EL (cell line): Measurements from ENCODE around the gene ZNF253.
"Not testable (repeated sequence)": the region's sequence is repeated elsewhere in the genome, so short reads cannot be mapped to it uniquely, and the experiment has no call there.

ENCODE experiments used
- DNase-seq: peaks from one replicate; pipeline ENCODE4 v3.0.0-alpha.2; 2016

ZNF253 gene

DNA sequence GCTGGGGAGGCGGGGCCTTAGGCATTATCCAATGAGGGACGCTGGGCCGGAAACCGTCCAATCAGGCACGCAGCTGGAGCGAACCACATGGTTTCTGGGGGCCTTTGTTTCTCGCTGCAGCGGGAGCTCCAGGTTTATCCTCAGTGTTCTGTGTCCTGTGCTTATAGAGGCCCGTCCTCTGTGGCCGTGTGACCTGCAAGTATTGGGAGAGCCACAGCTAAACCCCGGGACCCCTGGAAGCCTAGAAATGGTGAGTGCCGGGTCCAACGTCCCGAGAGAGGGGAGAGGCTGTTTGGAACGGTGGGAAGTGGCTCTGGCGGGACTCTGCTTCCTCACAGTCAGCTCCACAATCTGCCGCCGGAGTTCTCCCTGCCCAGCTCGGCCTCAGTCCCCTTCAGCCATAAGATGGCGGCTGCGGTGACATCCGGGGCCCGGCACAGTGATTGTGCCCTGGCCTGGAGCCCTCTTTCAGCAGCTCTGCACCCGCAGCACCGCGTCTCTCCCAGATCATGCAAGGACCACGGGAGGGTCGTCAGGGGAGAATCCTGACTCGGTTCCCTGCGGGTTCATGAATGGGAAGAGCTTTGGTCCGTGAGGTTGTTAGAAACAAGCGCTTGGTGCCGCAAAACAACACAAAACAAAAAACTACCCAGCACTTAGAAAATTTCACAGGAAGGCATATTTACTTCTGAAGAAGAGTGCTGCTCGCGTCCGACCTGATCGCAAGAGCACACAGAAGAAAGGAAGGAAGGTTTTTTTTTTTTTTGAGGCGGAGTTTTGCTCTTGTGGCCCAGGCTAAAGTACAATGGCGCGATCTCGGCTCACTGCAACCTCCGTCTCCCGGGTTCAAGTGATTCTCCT, at the start of gene ZNF253:
TSS of gene ZNF253 (plus strand) at position 133 of the 861 bp plus-strand sequence. CDS start at position 248, 115 bp downstream.
- DNase-seq: peak; percentile 95

DNA sequence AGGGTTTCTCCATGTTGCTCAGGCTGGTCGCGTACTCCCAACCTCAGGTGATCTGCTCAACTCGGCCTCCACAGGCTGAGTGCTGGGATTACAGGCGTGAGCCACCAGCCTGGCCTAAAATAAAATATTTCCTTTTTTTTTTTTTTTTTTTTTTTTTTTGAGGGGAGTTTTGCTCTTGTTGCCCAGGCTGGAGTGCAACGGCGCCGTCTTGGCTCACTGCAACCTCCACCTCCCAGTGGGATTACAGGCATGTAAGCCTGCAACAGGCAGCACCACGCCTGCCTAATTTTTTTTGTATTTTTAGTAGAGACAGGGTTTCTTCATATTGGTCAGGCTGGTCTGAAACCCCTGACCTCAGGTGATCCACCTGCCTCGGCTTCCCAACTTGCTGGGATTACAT, 49.0 kb upstream of the ZNF253 start:
- no peak for DNase-seq

DNA sequence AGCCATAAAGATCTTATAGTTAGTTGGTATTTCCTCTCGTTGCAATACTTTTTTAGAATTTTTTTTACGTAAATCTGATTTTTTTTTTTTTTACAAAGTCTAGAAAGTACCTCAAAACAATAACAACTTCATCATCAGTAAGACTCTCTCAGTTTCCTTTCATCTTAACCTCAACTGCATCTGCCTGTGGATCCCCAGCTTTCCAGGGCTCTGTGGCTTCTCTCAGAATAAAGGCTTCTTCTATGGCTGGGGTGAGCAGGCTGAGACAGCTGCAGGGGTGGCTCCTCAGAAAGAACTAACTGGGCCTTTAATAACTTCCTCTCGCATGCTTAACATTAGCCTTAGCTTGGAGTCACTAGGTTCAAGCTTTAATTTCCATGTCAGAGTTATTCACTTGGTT, 48.3 kb upstream of the ZNF253 start:
- DNase-seq: no peak

DNA sequence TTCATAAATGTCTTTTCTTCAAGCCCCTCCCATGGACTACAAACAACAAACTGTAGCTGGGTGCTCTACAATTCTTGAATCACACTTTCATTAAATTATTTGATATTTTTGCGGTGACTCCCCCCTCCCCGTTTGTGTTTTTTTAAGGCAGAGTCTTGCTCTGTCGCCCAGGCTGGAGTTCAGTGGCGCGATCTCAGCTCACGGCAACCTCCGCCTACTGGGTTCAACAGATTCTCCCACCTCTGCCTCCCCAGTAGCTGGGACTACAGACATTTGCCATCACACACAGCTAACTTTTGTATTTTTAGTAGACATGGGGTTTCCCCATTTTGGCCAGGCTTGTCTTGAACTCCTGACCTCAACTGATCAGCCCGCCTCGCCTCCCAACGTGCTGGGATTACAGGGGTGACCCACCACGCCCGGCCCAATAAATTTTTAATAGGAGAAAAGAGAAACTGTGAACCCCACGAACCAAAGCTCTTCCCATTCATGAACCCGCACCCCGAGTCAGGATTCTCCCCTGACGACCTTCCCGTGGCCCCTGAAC, 44.8 kb upstream of the ZNF253 start:
- DNase-seq: peak; percentile 1

DNA sequence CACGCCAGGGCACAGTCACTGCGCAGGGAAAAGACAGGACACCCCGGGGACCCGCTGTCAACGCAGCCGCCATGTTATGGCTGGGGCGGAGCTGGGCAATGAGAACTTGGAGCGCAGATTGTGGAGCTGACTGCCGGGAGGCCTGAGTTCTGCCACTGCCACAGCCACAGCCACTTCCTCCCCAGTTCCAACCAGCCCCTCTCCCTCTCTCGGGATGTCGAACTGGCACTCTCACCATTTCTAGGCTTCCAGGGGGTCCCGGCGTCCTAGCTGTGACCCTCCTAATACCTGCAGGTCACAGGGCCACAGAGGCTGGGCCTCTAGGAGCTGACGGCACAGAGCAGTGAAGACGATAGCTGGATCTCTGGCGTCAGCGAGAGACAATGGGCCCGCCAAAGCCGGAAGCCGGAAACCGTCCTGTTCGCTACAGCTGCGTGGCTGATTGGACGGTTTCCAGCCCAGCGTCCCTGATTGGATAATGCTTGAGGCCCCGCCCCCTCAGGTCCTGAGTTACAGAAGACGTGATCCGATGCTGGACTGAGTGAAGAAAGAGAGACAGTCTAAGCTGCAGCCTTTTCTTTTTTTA, 44.2 kb upstream of the ZNF253 start, which contains the start of gene ZNF506:
TSS of gene ZNF506 (minus strand) at position 385 of the 586 bp plus-strand sequence. CDS start at position 238, 147 bp downstream.
- DNase-seq: peak; percentile 93

DNA sequence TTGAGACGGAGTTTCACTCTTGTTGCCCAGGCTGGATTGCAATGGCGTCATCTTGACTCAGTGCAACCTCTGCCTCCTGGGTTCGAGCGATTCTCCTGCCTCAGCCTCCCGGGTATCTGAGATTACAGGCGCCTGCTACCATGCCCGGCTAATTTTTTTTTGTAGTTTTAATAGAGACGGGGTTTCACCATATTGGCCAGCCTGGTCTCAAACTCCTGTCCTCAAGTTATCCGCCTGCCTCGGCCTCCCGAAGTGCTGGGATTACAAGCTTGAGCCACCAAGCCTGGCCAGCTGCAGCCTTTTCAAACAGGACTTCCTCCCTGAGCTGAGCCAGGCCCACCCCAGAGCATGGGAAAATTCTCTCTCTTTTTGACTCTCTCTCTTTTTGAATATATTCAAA, 43.7 kb upstream of the ZNF253 start:
- not testable (repeated sequence) for DNase-seq

DNA sequence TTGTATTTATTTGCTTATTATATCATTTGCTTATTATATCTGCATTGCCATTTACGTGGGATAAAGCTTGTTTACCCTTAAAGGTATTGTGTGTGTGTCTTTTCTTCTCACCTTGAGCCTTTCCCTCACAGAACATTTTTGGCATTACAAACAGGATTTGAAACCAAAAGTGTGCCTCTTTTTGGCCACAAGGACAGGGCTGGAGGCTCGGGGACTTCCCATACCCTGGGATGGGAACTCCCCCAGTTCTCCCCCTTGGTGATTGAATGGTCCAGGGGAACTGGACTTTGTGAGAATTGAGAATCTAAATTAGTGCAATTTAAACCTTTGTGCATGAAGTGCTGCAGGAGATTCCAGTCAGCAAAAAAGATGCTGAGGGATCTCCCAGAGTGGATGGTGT, 41.8 kb upstream of the ZNF253 start:
- no peak for DNase-seq

DNA sequence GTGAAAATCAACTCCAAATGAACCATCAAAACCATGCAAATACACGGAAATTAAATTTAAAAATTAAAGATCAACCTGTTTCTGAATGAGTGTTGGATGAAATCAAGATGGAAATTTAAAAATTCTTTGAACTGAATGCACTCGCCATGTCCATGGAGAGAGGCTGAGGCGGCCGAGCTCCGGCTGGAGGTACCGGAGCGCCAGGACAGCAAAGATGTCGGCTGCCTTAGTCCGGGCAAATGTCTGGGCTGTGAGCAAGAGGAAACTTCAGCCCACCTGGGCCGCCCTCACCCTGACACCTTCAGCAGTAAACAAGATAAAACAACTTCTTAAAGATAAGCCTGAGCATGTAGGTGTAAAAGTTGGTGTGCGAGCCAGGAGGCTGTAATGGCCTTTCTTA, 38.8 kb upstream of the ZNF253 start:
- no peak for DNase-seq

DNA sequence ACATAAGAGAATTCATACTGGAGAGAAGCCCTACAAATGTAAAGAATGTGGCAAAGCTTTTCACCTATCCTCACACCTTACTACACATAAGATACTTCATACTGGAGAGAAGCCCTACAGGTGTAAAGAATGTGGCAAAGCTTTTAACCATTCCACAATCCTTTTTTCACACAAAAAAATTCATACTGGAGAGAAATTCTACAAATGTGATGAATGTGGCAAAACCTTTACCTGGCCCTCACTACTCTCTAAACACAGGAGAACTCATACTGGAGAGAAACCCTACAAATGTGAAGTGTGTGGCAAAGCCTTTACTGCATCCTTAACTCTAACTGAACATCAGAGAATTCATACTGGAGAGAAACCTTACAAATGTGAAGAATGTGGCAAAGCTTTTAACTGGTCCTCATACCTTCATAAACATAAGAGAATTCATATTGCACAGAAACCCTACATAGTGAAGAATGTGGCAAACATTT, 30.1 kb upstream of the ZNF253 start:
- no peak for DNase-seq

DNA sequence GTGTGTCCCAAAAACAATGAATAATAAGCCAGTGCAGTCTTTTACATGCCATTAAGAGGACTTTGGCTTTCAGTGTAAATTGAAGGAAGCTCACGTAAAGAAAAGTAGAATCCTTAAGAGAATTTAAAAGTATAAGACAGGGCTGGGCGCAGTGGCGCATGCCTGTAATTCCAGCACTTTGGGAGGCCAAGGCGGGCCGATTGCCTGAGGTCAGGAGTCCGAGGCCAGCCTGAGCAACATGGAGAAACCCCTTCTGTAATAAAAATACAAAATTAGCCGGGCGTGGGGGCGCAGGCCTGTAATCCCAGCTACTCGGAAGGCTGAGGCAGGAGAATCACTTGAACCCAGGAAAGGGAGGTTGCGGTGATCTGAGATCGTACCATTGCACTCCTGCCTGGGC, 17.9 kb upstream of the ZNF253 start:
- DNase-seq: no peak

DNA sequence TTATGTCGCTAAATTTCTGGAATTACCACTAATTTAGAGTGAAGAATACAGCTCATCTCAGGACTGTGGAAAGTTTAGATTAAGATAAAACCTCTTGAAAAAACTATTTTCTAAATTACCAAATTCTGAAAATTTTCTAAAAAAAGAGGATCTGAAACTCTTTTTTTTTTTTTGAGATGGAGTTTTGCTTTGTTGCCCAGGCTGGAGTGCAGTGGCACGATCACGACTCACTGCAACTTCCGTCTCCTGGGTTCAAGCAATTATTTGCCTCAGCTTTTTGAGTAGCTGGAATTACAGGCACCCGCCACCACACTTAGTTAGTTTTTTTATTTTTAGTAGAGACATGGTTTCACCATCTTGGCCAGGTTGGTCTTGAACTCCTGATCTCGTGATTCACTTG, 16.6 kb upstream of the ZNF253 start:
- DNase-seq: no peak

DNA sequence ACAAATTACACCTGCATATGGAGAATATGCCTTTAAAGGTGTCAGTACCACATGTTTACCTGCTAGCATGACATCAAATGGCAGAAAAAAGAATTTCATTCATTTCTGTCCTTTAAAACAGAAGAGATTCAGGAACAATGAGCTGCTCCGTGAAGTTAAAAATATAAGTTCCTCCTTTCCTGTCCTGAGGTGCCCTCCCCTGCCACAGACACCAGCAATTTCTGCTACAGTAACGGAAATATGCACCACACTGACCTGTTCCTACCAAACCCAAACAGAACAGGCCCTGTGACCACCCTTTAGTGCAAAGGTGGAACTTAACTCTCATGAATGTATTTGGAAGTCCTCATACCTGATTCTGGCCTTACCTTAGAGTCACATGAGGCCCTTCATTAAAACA, 13.9 kb upstream of the ZNF253 start:
- DNase-seq: not testable (repeated sequence)

DNA sequence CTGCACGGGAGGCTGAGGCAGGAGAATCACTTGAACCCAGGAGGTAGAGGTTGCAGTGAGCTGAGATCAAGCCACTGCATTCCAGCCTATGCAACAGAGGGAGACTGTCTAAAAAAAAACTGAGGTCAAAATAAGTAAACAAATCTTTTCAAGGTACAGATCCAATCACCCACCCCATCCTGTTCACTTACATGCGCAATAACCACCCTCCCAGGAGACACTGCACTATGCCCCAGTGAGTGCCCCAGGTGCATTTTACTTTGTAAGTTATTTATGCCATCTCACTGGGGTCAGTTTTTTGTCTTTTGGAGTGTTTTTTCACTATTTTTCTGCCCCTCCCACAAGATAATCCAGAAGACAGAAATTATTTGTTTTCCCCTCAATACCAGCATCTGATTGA, 6.9 kb upstream of the ZNF253 start:
- no peak for DNase-seq

DNA sequence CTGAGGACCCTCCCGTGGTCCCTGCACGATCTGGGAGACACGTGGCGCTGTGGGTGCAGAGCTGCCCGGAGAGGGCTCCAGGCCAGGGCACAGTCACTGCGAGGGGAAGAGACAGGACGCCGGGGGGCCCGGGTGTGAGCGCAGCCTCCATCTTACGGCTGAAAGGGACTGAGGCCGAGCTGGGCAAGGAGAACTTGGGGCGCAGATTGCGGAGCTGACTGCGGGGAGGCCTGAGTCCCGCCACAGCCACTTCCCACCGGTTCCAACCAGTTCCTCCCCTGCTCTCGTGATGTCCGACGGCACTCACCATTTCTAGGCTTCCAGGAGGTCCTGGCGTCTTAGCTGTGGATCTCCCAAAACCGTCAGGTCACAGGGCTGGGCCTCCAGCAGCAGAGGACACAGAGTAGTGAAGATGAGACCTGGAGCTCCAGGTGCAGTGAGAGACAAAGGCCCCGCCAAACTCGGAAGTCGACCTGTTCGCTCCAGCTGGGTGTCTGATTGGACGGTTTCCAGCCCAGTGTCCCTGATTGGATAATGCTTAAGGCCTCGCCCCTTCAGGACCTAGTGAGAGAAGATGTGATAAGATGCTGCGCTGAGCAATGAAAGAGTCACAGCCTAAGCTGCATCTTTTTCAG, 4.8 kb upstream of the ZNF253 start:
- DNase-seq: no peak

DNA sequence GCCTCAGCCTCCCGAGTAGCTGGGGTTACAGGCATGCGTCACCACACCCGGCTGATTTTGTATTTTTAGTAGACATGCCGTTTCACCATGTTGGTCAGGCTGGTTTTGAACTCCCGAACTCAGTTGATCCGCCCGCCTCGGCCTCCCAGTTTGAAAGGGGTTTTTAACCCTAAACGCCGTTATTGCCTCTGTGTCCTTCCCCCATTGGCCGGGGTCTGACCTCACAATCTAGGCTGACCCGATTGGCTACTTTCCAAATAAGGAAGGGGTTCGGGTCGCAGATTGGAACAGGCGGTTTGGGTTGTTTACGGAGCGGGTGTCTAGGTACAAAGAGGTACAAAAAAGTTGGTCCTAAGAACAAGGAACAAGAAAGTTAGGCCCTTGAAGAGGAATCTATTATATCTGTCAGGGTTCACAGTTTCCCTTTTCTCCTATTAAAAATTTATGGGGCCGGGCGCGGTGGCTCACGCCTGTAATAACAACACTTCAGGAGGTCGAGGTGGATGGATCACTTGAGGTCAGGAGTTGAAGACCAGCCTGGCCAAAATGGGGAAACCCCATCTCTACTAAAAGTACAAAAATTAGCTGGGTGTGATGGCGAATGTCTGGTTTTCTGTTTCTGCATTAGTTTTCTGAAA, 1.0 kb downstream of the ZNF253 start:
- peak; percentile 3 for DNase-seq

DNA sequence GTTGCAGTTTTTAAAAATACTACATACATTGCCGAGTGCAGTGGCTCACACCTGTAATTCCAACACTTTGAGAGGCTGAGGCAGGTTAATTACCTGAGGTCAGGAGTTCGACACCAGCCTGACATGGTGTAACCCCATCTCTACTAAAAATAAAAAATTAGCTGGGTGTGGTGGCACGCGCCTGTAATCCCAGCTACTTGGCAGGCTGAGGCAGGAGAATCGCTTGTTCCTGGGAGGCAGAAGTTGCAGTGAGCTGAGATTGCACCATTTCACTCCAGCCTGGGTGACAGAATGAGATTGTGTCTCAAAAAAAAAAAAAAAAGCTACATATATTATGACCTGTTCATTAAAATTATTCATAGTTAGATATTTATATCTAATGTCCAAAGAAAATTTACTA, 4.4 kb downstream of the ZNF253 start:
- DNase-seq: not testable (repeated sequence)

DNA sequence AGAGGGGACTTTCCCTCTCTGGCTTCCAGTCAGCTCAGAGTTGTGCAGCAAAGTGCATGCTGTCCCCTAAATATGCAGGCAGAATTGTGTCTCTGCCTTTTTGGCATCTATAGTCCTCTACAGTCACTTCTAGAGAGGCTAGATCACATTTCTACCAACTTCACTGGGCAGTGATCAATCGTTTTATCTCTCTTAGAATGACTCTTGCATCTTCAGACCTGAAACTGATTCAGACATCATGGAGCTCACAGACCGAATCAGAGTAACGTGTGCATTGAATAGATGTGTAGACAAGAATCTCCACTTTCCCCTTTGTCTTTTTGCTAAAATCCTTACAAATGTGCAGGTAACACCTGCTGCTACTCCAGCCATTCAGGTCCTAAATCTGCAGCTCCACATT, 6.2 kb downstream of the ZNF253 start:
- no peak for DNase-seq

DNA sequence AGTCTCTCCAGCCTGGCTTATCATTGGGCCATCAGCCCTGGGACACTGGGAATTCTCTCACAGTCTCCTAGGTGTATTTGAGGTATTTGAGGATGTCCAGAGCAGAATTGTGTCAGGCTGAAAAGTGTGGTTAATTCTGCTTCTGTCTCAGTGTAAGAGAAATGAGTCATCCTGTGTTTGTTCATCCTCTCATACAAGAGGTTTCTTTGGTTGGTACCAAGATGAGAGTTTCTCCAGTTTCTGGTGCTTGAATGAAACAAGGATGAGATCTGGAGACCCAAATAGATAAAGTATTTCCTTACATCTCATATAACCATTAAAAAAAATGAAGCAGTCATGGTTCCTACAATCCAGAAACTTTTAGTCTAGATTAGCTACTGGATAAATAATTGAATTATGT, 7.7 kb downstream of the ZNF253 start:
- DNase-seq: no peak

DNA sequence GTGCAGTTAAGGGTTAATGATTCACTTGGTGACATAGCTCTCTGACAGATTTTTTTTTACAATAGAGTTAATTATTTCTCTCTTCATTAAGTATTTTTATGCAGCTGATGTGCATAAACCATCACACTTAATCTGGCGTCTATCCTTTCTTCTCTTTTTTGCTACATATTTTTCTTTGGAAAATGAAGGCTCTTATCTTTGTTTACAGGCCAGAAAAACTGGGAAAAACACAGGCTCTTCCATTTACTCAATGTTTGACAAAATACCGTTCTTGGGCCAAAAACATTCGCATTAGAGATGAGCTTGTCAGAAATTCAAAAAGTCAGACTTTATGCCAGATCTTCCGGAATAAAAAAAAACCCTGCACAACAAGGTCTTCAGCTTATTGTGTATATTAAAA, 12.0 kb downstream of the ZNF253 start:
- no peak for DNase-seq

DNA sequence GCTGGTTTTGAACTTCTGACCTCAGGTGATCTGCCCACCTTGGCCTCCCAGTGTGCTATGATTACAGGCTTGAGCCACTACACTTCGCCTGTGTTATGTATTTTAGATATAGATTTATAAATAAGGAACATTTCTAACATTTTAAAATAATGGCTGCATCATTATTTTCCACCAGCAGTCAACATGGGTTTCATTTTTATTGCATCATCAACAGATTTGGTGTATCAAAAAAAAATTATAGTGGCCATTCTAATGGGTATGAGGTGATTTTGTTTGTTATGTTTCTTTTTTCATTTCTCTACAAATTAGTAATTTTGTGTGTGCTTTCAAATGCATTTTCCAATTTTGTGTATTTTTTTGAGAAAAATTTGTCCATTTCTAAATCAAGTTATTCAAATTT, 18.9 kb downstream of the ZNF253 start:
- no peak for DNase-seq

DNA sequence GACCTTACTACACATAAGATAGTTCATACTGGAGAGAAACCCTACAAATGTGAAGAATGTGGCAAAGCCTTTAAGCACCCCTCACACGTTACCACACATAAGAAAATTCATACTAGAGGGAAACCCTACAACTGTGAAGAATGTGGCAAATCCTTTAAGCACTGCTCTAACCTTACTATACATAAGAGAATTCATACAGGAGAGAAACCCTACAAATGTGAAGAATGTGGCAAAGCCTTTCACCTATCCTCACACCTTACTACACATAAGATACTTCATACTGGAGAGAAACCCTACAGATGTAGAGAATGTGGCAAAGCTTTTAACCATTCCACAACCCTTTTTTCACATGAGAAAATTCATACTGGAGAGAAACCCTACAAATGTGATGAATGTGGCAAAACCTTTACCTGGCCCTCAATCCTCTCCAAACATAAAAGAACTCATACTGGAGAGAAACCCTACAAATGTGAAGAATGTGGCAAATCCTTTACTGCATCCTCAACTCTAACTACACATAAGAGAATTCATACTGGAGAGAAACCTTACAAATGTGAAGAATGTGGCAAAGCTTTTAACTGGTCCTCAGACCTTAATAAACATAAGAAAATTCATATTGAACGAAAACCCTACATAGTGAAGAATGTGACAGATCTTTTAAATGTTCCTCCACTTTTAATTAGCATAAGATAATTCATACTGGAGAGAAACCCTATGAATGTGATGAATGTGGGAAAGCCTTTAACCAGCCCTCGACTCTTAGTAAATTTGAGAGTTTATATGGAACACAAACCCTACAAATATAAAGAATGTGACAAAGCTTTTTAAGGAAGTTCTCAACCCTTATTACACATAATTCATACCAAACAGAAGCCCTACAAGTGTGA, 26.6 kb downstream of the ZNF253 start:
- DNase-seq: not testable (repeated sequence)
